PC-9 (cell line): Measurements from ENCODE around the gene RFX4.

Experiments
- CTCF ChIP-seq: fragments of 200-600 bp; sonication (generic); conservative IDR thresholded peaks from 2 replicates; pipeline ENCODE4 v1.6.1; 2017; ENCODE audit warnings: mixed run types, antibody characterized with exemption, mild to moderate bottlenecking, moderate library complexity
- EZH2 ChIP-seq: fragments of 200-600 bp; sonication (generic); IDR thresholded peaks from 2 replicates; pipeline ENCODE4 v1.8.0; 2017; ENCODE audit warnings: antibody characterized with exemption, low read depth

- TF ChIP-seq CTCF (no peak), EZH2 (no peak)
Measured at GRCh38 chr12:106583242-106584103, 669 bp downstream of the RFX4 start.
